ENCODE results near the gene NGFR. TPM values are rescaled to one million over a fixed set of nuclear protein-coding genes. Genes with fewer than 3 reads are reported as not detected.
"Not testable (repeated sequence)": the region's sequence is repeated elsewhere in the genome, so short reads cannot be mapped to it uniquely, and the experiment has no call there.

Gene NGFR
- total RNA-seq, 1 experiment from 2014 or later: 1.6 TPM

DNA sequence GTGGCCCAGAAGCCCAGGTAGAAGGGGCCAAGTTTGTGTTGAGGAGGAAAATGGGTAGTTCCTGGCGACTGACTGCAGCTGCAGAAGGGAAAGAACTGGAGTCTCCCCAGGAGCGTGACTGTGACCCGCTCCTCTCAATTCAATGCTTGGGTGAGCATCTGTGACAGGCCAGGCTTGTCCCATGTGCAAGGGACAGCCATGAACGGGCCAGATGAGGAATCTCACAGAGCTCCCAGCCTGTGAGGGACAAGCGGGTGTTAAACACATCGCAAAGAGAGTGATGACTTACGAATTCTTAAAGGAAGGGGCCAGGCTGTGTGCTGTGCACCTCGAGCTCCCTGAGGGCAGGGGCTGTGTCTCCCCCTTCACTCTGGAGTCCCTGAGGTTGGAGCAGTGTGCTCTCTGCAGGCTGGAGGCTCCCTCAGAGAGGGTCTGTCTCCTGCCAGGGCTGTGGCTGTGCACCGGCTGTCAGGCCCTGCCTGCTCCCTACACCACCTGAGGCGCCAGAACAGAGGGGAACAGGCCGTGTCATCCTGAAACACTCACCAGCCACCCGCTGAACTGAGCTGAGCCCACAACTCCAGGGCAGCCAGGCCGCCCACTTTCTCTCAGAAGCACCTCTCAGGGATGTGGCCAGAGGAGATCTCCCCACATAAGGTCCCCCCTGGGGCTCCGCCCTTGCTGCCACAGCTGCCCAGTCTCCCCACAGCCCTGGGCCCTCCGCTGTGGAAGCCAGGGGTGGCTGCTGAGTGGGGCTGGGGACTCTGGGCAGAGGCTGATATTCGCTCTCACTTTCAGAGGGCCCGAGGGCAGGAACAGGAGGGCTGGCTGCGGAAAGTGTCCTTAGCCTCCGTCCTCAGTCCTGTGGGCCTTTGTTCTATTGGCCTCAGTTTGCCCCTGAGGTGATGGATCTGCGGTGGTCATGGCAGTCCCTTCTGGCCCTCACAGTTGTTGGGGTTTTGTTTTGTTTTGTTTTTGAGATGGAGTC lies 54.9 kb downstream of the NGFR start:
- intact Hi-C loops (cut with micrococcal nuclease; ENCODE audit: unreplicated experiment): loop anchor here (5.0 kb wide), 2 partner anchors 53 to 943 kb away; partner anchors contain the start of gene NGFR
- POLR2A ChIA-PET: no interaction called here
- CTCF ChIA-PET: no interaction called here

DNA sequence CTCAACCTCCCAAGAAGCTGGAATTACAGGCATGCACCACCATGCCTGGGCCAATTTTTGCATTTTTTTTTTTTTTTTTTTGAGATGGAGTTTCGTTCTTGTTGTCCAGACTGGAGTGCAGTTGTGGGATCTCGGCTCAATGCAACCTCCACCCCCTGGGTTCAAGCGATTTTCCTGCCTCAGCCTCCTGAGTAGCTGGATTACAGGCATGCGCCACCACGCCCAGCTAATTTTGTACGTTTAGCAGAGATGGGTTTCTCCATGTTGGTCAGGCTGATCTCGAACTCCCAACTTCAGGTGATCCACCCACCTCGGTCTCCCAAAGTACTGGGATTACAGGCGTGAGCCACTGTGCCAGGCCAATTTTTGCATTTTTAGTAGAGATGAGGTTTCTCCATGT lies 55.7 kb downstream of the NGFR start:
- H3K9me3 ChIP-seq (ENCODE audit: control insufficient read depth, insufficient read depth, low read depth, low read length); DNase-seq (ENCODE audit: low read depth, low spot score); in situ Hi-C loops (cut with HindIII; ENCODE audit: low pct_unique_long_range_greater_than_20kb, low sequenced_read_pairs); H3K27me3 ChIP-seq (ENCODE audit: control insufficient read depth, insufficient read depth, low read length); H3K27ac ChIP-seq (ENCODE audit: low read length); H3K4me3 ChIP-seq (ENCODE audit: low read depth in 2 of 2, low read length in 2 of 2); BruUV-seq (replicated peaks); CTCF ChIA-PET; POLR2A ChIA-PET; ATAC-seq; H3K36me3 ChIP-seq (ENCODE audit: control insufficient read depth, insufficient read depth, low read length); H3K4me1 ChIP-seq (ENCODE audit: control insufficient read depth, insufficient read depth, low read length): not testable (repeated sequence)
- intact Hi-C loops (cut with micrococcal nuclease; ENCODE audit: unreplicated experiment): loop anchor here (5.0 kb wide), 1 partner anchor 53 kb away; the partner anchor contains the start of gene NGFR

More for the DNA sequence above, 54.9 kb downstream of the NGFR start:
- in situ Hi-C loops (cut with HindIII; ENCODE audit: low pct_unique_long_range_greater_than_20kb, low sequenced_read_pairs): no loop called here
- no peak overlapping the region for H3K4me3 ChIP-seq (ENCODE audit: low read depth in 2 of 2, low read length in 2 of 2)
- H3K9me3 ChIP-seq (ENCODE audit: control insufficient read depth, insufficient read depth, low read depth, low read length): no peaks in the 10 kb centered on the region
- ATAC-seq (no peak), DNase-seq (ENCODE audit: low read depth, low spot score) (no peak)
- no peaks in the 10 kb centered on the region for H3K27me3 ChIP-seq (ENCODE audit: control insufficient read depth, insufficient read depth, low read length)
- no TSS peak for BruUV-seq (replicated peaks)
- H3K36me3 ChIP-seq (ENCODE audit: control insufficient read depth, insufficient read depth, low read length): no peaks in the 10 kb centered on the region
- no peak overlapping the region for H3K27ac ChIP-seq (ENCODE audit: low read length)
- no peaks in the 10 kb centered on the region for H3K4me1 ChIP-seq (ENCODE audit: control insufficient read depth, insufficient read depth, low read length)
- no peak for TF ChIP-seq REST (IDR thresholded peaks at IDR 0.05; ENCODE audit: insufficient read depth in 1 of 2, low read depth in 2 of 2, low read length in 1 of 2)
- TF ChIP-seq, protein P1, sequence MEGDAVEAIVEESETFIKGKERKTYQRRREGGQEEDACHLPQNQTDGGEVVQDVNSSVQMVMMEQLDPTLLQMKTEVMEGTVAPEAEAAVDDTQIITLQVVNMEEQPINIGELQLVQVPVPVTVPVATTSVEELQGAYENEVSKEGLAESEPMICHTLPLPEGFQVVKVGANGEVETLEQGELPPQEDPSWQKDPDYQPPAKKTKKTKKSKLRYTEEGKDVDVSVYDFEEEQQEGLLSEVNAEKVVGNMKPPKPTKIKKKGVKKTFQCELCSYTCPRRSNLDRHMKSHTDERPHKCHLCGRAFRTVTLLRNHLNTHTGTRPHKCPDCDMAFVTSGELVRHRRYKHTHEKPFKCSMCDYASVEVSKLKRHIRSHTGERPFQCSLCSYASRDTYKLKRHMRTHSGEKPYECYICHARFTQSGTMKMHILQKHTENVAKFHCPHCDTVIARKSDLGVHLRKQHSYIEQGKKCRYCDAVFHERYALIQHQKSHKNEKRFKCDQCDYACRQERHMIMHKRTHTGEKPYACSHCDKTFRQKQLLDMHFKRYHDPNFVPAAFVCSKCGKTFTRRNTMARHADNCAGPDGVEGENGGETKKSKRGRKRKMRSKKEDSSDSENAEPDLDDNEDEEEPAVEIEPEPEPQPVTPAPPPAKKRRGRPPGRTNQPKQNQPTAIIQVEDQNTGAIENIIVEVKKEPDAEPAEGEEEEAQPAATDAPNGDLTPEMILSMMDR (IDR thresholded peaks at IDR 0.05): no peak
- no peak for TF ChIP-seq SIN3A (IDR thresholded peaks at IDR 0.05; ENCODE audit: borderline replicate concordance, insufficient read depth, low read depth, low read length)
- no peak for TF ChIP-seq TCF7L2 (IDR thresholded peaks at IDR 0.05; ENCODE audit: low read depth, low read length)
- TF ChIP-seq POLR2AphosphoS5 (IDR thresholded peaks at IDR 0.05; ENCODE audit: low read depth, low read length): no peak
